T-helper 2 cell treated with Interferon-gamma antibody and Interleukin-4, amounts not matched to agents 5 μg/mL and 100 μg/mL, for 36 hours (primary cell): Measurements from ENCODE around the gene ATP8B4.
A peak's percentile ranks its signal among the peaks of the same experiment; 100 is the strongest.
"Not testable (repeated sequence)": the region's sequence is repeated elsewhere in the genome, so short reads cannot be mapped to it uniquely, and the experiment has no call there.

Experiments used
- DNase-seq: peaks from one replicate; pipeline ENCODE4 v3.0.0; 2021; ENCODE audit warnings: low spot score
- H3K27ac Mint-ChIP-seq: one replicate; pipeline ENCODE4 v1.8.0; 2021; ENCODE audit warnings: mild to moderate bottlenecking, mixed read lengths
- H3K27me3 Mint-ChIP-seq: one replicate; pipeline ENCODE4 v1.8.0; 2021; ENCODE audit warnings: low read depth, mixed read lengths
- H3K36me3 Mint-ChIP-seq: one replicate; pipeline ENCODE4 v1.8.0; 2021; ENCODE audit warnings: low read depth, mixed read lengths
- H3K4me1 Mint-ChIP-seq: one replicate; pipeline ENCODE4 v1.8.0; 2021; ENCODE audit warnings: low read depth, mixed read lengths
- H3K4me3 Mint-ChIP-seq: one replicate; pipeline ENCODE4 v1.8.0; 2022; ENCODE audit warnings: mild to moderate bottlenecking, moderate library complexity, mixed read lengths
- H3K9me3 Mint-ChIP-seq: one replicate; pipeline ENCODE4 v1.8.0; 2021; ENCODE audit warnings: mixed read lengths

The ATP8B4 gene

GRCh38 chr15:50119063-50120040 is at the start of gene ATP8B4:
TSS of gene ATP8B4 (minus strand) at chr15:50119233. CDS start at chr15:50106966, 12,267 bp downstream.
- Mint-ChIP-seq H3K4me3 (peak within 1 kb of the TSS; percentile 80), H3K4me1 (peaks cover 42% of the 10 kb centered on the region), H3K36me3 (peaks cover 26% of the 10 kb centered on the region), H3K9me3 (peaks cover 11% of the 10 kb centered on the region), H3K27me3 (no peaks in the 10 kb centered on the region), H3K27ac (peak within 1 kb of the TSS; percentile 76)
- peak; percentile 50 for DNase-seq

- H3K9me3 Mint-ChIP-seq, result peaks cover 7% of the 10 kb centered on the region
- H3K36me3 Mint-ChIP-seq, result peaks cover 8% of the 10 kb centered on the region
- H3K27ac Mint-ChIP-seq, result no peak overlapping the region
- H3K4me3 Mint-ChIP-seq, result no peak overlapping the region
- no peak for DNase-seq
- H3K27me3 Mint-ChIP-seq, result no peaks in the 10 kb centered on the region
- H3K4me1 Mint-ChIP-seq, result peaks cover 16% of the 10 kb centered on the region
These were observed 49.3 kb upstream of the ATP8B4 start for GRCh38 chr15:50168379-50168778.

GRCh38 chr15:50167110-50167509 is 48.1 kb upstream of the ATP8B4 start:
- peaks cover 16% of the 10 kb centered on the region for H3K4me1 Mint-ChIP-seq
- H3K4me3 Mint-ChIP-seq, result no peak overlapping the region
- peaks cover 8% of the 10 kb centered on the region for H3K36me3 Mint-ChIP-seq
- peaks cover 12% of the 10 kb centered on the region for H3K9me3 Mint-ChIP-seq
- H3K27ac Mint-ChIP-seq, result no peak overlapping the region
- no peaks in the 10 kb centered on the region for H3K27me3 Mint-ChIP-seq
- DNase-seq, result no peak

GRCh38 chr15:50166216-50166615 is 47.2 kb upstream of the ATP8B4 start:
- no peaks in the 10 kb centered on the region for H3K27me3 Mint-ChIP-seq
- DNase-seq, result no peak
- peaks cover 5% of the 10 kb centered on the region for H3K9me3 Mint-ChIP-seq
- no peak overlapping the region for H3K4me3 Mint-ChIP-seq
- H3K4me1 Mint-ChIP-seq, result peaks cover 14% of the 10 kb centered on the region
- H3K36me3 Mint-ChIP-seq, result peaks cover 3% of the 10 kb centered on the region
- H3K27ac Mint-ChIP-seq, result no peak overlapping the region

GRCh38 chr15:50164458-50164857 is 45.4 kb upstream of the ATP8B4 start:
- Mint-ChIP-seq H3K4me3 (no peak overlapping the region), H3K9me3 (peaks cover 12% of the 10 kb centered on the region), H3K36me3 (peaks cover 4% of the 10 kb centered on the region), H3K4me1 (peaks cover 14% of the 10 kb centered on the region), H3K27me3 (peaks cover 9% of the 10 kb centered on the region), H3K27ac (no peak overlapping the region)
- DNase-seq, result no peak

GRCh38 chr15:50163719-50164410 is 44.8 kb upstream of the ATP8B4 start:
- H3K4me3 Mint-ChIP-seq, result no peak overlapping the region
- peaks cover 1% of the 10 kb centered on the region for H3K36me3 Mint-ChIP-seq
- no peak for DNase-seq
- H3K27me3 Mint-ChIP-seq, result peaks cover 11% of the 10 kb centered on the region
- no peak overlapping the region for H3K27ac Mint-ChIP-seq
- H3K9me3 Mint-ChIP-seq, result peaks cover 17% of the 10 kb centered on the region
- peaks cover 14% of the 10 kb centered on the region for H3K4me1 Mint-ChIP-seq

GRCh38 chr15:50162969-50163718 is 44.1 kb upstream of the ATP8B4 start:
- Mint-ChIP-seq H3K4me1 (peaks cover 14% of the 10 kb centered on the region), H3K27me3 (peaks cover 11% of the 10 kb centered on the region), H3K27ac (no peak overlapping the region), H3K9me3 (peaks cover 19% of the 10 kb centered on the region), H3K36me3 (peaks cover 1% of the 10 kb centered on the region), H3K4me3 (no peak overlapping the region)
- DNase-seq, result no peak

- Mint-ChIP-seq H3K27me3 (peaks cover 14% of the 10 kb centered on the region), H3K9me3 (peaks cover 30% of the 10 kb centered on the region)
- not testable (repeated sequence) for H3K4me1 Mint-ChIP-seq, H3K36me3 Mint-ChIP-seq, H3K27ac Mint-ChIP-seq, DNase-seq, H3K4me3 Mint-ChIP-seq
These were observed 39.2 kb upstream of the ATP8B4 start for GRCh38 chr15:50158236-50158635.

- no peaks in the 10 kb centered on the region for H3K27me3 Mint-ChIP-seq
- no peaks in the 10 kb centered on the region for H3K9me3 Mint-ChIP-seq
- no peak for DNase-seq
- H3K27ac Mint-ChIP-seq, result no peak overlapping the region
- H3K4me1 Mint-ChIP-seq, result peaks cover 18% of the 10 kb centered on the region
- H3K4me3 Mint-ChIP-seq, result no peak overlapping the region
- peaks cover 2% of the 10 kb centered on the region for H3K36me3 Mint-ChIP-seq
These were observed 32.4 kb upstream of the ATP8B4 start for GRCh38 chr15:50151476-50151875.

GRCh38 chr15:50150851-50151250 is 31.8 kb upstream of the ATP8B4 start:
- Mint-ChIP-seq H3K4me3 (no peak overlapping the region), H3K27ac (no peak overlapping the region)

GRCh38 chr15:50150349-50150748 is 31.3 kb upstream of the ATP8B4 start:
- Mint-ChIP-seq H3K4me1 (peaks cover 21% of the 10 kb centered on the region), H3K4me3 (no peak overlapping the region), H3K9me3 (no peaks in the 10 kb centered on the region), H3K27ac (no peak overlapping the region), H3K27me3 (no peaks in the 10 kb centered on the region), H3K36me3 (no peaks in the 10 kb centered on the region)
- peak; percentile 23 for DNase-seq

More at GRCh38 chr15:50150851-50151250, 31.8 kb upstream of the ATP8B4 start:
- H3K4me1 Mint-ChIP-seq, result peaks cover 18% of the 10 kb centered on the region
- no peaks in the 10 kb centered on the region for H3K27me3 Mint-ChIP-seq
- DNase-seq, result no peak
- H3K9me3 Mint-ChIP-seq, result no peaks in the 10 kb centered on the region
- no peaks in the 10 kb centered on the region for H3K36me3 Mint-ChIP-seq

GRCh38 chr15:50149090-50149489 is 30.1 kb upstream of the ATP8B4 start:
- no peak overlapping the region for H3K4me3 Mint-ChIP-seq
- no peak overlapping the region for H3K27ac Mint-ChIP-seq
- H3K27me3 Mint-ChIP-seq, result no peaks in the 10 kb centered on the region
- no peaks in the 10 kb centered on the region for H3K9me3 Mint-ChIP-seq
- no peak for DNase-seq
- H3K36me3 Mint-ChIP-seq, result no peaks in the 10 kb centered on the region
- peaks cover 30% of the 10 kb centered on the region for H3K4me1 Mint-ChIP-seq

GRCh38 chr15:50148362-50148963 is 29.4 kb upstream of the ATP8B4 start:
- DNase-seq, result no peak
- H3K4me1 Mint-ChIP-seq, result peaks cover 33% of the 10 kb centered on the region

More at GRCh38 chr15:50148362-50148963, 29.4 kb upstream of the ATP8B4 start:
- no peaks in the 10 kb centered on the region for H3K9me3 Mint-ChIP-seq
- no peak overlapping the region for H3K27ac Mint-ChIP-seq
- no peak overlapping the region for H3K4me3 Mint-ChIP-seq
- no peaks in the 10 kb centered on the region for H3K36me3 Mint-ChIP-seq
- H3K27me3 Mint-ChIP-seq, result no peaks in the 10 kb centered on the region
